ENCODE data around the gene CHST9.

- TF ChIP-seq POLR2A (IDR thresholded peaks at IDR 0.05; ENCODE audit: low read depth, low read length) (no peak), BHLHE40 (IDR thresholded peaks at IDR 0.05; ENCODE audit: low read depth, low read length) (no peak), USF2 (IDR thresholded peaks at IDR 0.05; ENCODE audit: low read depth, low read length) (no peak), RCOR1 (IDR thresholded peaks at IDR 0.05; ENCODE audit: insufficient replicate concordance, low read length) (no peak), RFX5 (IDR thresholded peaks at IDR 0.05; ENCODE audit: low read depth, low read length) (no peak), MXI1 (IDR thresholded peaks at IDR 0.05; ENCODE audit: borderline replicate concordance, low read depth, low read length) (no peak)
Measured at GRCh38 chr18:26976206-26976605, 208.9 kb downstream of the CHST9 start.

All from IMR-90 (cell line).